Loucy (cell line): Measurements from ENCODE around the gene BANF2.

Experiments used
- H2AFZ ChIP-seq: fragments of 200-600 bp; sonication (generic); 2 replicates; pipeline ENCODE4 v1.6.0; 2016; ENCODE audit warnings: antibody characterized with exemption, mild to moderate bottlenecking, low read length, moderate library complexity
- H3F3A ChIP-seq: fragments of 200-600 bp; 2 replicates; pipeline ENCODE4 v1.6.0; 2016; ENCODE audit warnings: antibody characterized with exemption, low read depth, mild to moderate bottlenecking
- H3K27me3 ChIP-seq: fragments of 200-600 bp; sonication (generic); 2 replicates; pipeline ENCODE4 v1.6.1; 2014; ENCODE audit warnings: low read length, mild to moderate bottlenecking; ENCODE audit not compliant: insufficient read depth, poor library complexity, severe bottlenecking
- H3K36me3 ChIP-seq: fragments of 200-600 bp; sonication (generic); 2 replicates; pipeline ENCODE4 v1.6.1; 2016; ENCODE audit warnings: low read length; ENCODE audit not compliant: insufficient read depth
- H3K4me1 ChIP-seq: fragments of 200-600 bp; sonication (generic); 2 replicates; pipeline ENCODE4 v1.5.1; 2014; ENCODE audit warnings: low read length, mild to moderate bottlenecking; ENCODE audit not compliant: insufficient read depth, poor library complexity, severe bottlenecking
- H3K4me2 ChIP-seq: fragments of 200-600 bp; sonication (generic); 2 replicates; pipeline ENCODE4 v1.6.0; 2014; ENCODE audit warnings: antibody characterized with exemption, low read length, low read depth, mild to moderate bottlenecking; ENCODE audit not compliant: poor library complexity, severe bottlenecking
- H3K4me3 ChIP-seq: fragments of 200-600 bp; sonication (generic); 2 replicates; pipeline ENCODE4 v1.5.1; 2014; ENCODE audit warnings: low read length, mild to moderate bottlenecking, mixed read lengths; ENCODE audit not compliant: poor library complexity, severe bottlenecking
- H3K79me2 ChIP-seq: fragments of 200-600 bp; sonication (generic); 2 replicates; pipeline ENCODE4 v1.6.1; 2014; ENCODE audit warnings: low read length; ENCODE audit not compliant: insufficient read depth
- H3K9ac ChIP-seq: fragments of 200-600 bp; sonication (generic); 2 replicates; pipeline ENCODE4 v1.6.0; 2014; ENCODE audit warnings: mild to moderate bottlenecking, low read depth, low read length, moderate library complexity; ENCODE audit not compliant: poor library complexity, severe bottlenecking
- H3K9me2 ChIP-seq: fragments of 200-600 bp; sonication (generic); replicated peaks from 2 replicates; pipeline ENCODE4 v1.6.1; 2016; ENCODE audit warnings: low read depth, low read length, mixed read lengths
- H3K9me3 ChIP-seq: fragments of 200-600 bp; sonication (generic); 2 replicates; pipeline ENCODE4 v1.6.1; 2014; ENCODE audit warnings: mild to moderate bottlenecking, antibody characterized with exemption, low read length, low read depth; ENCODE audit not compliant: insufficient read depth
- H4K20me1 ChIP-seq: fragments of 200-600 bp; sonication (generic); 2 replicates; pipeline ENCODE4 v1.6.0; 2014; ENCODE audit warnings: antibody characterized with exemption, low read length, mild to moderate bottlenecking; ENCODE audit not compliant: insufficient read depth, poor library complexity, severe bottlenecking
- CTCF ChIP-seq: fragments of 200-600 bp; sonication (generic); conservative IDR thresholded peaks from 2 replicates; pipeline ENCODE4 v1.5.1; 2014; ENCODE audit warnings: mild to moderate bottlenecking, antibody characterized with exemption, low read length
- EZH2phosphoT487 ChIP-seq: fragments of 200-600 bp; IDR thresholded peaks from 2 replicates; pipeline ENCODE4 v1.6.1; 2018; ENCODE audit warnings: antibody characterized with exemption, mild to moderate bottlenecking, moderate library complexity, borderline replicate concordance

The BANF2 gene

GRCh38 chr20:17749978-17750721, 50.4 kb downstream of the BANF2 start:
- Histone ChIP-seq H3K4me1 (no peaks in the 10 kb centered on the region), H3K36me3 (no peaks in the 10 kb centered on the region), H3K4me3 (no peak overlapping the region), H3F3A (no peaks in the 10 kb centered on the region), H3K9ac (no peak overlapping the region), H3K27me3 (no peaks in the 10 kb centered on the region), H4K20me1 (no peaks in the 10 kb centered on the region), H3K9me2 (no peaks in the 10 kb centered on the region), H3K4me2 (no peak overlapping the region), H2AFZ (no peak overlapping the region), H3K79me2 (no peaks in the 10 kb centered on the region), H3K9me3 (no peaks in the 10 kb centered on the region)
- TF ChIP-seq EZH2phosphoT487 (no peak), CTCF (no peak)

GRCh38 chr20:17750722-17751045, 50.9 kb downstream of the BANF2 start:
- TF ChIP-seq CTCF (no peak), EZH2phosphoT487 (no peak)
- no peaks in the 10 kb centered on the region for H3K79me2 ChIP-seq
- H2AFZ ChIP-seq = no peak overlapping the region
- H3K9me3 ChIP-seq = no peaks in the 10 kb centered on the region
- no peaks in the 10 kb centered on the region for H3K36me3 ChIP-seq
- H3K4me2 ChIP-seq = no peak overlapping the region
- H3K27me3 ChIP-seq = no peaks in the 10 kb centered on the region
- no peaks in the 10 kb centered on the region for H3K4me1 ChIP-seq
- no peak overlapping the region for H3K4me3 ChIP-seq
- no peaks in the 10 kb centered on the region for H3K9me2 ChIP-seq
- H4K20me1 ChIP-seq = no peaks in the 10 kb centered on the region
- H3F3A ChIP-seq = no peaks in the 10 kb centered on the region
- H3K9ac ChIP-seq = no peak overlapping the region

- H3K4me3 ChIP-seq = no peak overlapping the region
- H4K20me1 ChIP-seq = no peaks in the 10 kb centered on the region
- H3K9me3 ChIP-seq = no peaks in the 10 kb centered on the region
- H3K9ac ChIP-seq = no peak overlapping the region
- no peaks in the 10 kb centered on the region for H3F3A ChIP-seq
- H3K4me1 ChIP-seq = no peaks in the 10 kb centered on the region
- no peaks in the 10 kb centered on the region for H3K9me2 ChIP-seq
- no peak overlapping the region for H2AFZ ChIP-seq
- TF ChIP-seq EZH2phosphoT487 (no peak), CTCF (no peak)
- H3K36me3 ChIP-seq = no peaks in the 10 kb centered on the region
- no peaks in the 10 kb centered on the region for H3K27me3 ChIP-seq
- no peaks in the 10 kb centered on the region for H3K79me2 ChIP-seq
- no peak overlapping the region for H3K4me2 ChIP-seq
These were observed 51.9 kb downstream of the BANF2 start for GRCh38 chr20:17751640-17752039.
